ENCODE measurements around the gene DCAF8.

DCAF8 gene

DNA sequence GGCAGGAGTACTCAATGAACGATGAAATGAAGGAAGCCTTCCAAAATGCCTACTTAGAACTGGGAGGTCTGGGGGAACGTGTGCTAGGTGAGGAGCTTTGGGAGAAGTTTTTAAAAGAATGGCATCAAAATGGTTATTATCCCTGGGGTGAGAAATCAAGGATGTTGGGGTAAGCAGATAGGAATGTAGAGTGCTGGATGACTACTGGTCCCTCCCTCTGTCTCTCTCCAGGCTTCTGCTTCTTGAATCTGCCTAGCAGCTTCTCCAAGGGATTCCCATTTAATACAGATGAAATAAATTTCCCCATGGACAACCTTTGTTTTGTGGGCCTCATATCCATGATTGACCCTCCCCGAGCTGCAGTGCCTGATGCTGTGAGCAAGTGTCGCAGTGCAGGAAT, 91.0 kb downstream of the DCAF8 start:
- DNase-seq (ENCODE audit: low spot score) = no peak
- in situ Hi-C loops (cut with MboI; ENCODE audit: low sequenced_read_pairs, unreplicated experiment) = no loop called here
- TF ChIP-seq, protein P1, sequence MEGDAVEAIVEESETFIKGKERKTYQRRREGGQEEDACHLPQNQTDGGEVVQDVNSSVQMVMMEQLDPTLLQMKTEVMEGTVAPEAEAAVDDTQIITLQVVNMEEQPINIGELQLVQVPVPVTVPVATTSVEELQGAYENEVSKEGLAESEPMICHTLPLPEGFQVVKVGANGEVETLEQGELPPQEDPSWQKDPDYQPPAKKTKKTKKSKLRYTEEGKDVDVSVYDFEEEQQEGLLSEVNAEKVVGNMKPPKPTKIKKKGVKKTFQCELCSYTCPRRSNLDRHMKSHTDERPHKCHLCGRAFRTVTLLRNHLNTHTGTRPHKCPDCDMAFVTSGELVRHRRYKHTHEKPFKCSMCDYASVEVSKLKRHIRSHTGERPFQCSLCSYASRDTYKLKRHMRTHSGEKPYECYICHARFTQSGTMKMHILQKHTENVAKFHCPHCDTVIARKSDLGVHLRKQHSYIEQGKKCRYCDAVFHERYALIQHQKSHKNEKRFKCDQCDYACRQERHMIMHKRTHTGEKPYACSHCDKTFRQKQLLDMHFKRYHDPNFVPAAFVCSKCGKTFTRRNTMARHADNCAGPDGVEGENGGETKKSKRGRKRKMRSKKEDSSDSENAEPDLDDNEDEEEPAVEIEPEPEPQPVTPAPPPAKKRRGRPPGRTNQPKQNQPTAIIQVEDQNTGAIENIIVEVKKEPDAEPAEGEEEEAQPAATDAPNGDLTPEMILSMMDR (IDR thresholded peaks at IDR 0.05; ENCODE audit: borderline replicate concordance, control extremely low read depth, extremely low read depth, insufficient read depth, missing control alignments) = no peak

GRCh38 chr1:160169553-160170399, 92.6 kb downstream of the DCAF8 start:
- TF ChIP-seq, protein P1 (IDR thresholded peaks at IDR 0.05; ENCODE audit: borderline replicate concordance, control extremely low read depth, extremely low read depth, insufficient read depth, missing control alignments) = no peak
- peak; percentile 52 for DNase-seq (ENCODE audit: low spot score)
- in situ Hi-C loops (cut with MboI; ENCODE audit: low sequenced_read_pairs, unreplicated experiment) = no loop called here

DNA sequence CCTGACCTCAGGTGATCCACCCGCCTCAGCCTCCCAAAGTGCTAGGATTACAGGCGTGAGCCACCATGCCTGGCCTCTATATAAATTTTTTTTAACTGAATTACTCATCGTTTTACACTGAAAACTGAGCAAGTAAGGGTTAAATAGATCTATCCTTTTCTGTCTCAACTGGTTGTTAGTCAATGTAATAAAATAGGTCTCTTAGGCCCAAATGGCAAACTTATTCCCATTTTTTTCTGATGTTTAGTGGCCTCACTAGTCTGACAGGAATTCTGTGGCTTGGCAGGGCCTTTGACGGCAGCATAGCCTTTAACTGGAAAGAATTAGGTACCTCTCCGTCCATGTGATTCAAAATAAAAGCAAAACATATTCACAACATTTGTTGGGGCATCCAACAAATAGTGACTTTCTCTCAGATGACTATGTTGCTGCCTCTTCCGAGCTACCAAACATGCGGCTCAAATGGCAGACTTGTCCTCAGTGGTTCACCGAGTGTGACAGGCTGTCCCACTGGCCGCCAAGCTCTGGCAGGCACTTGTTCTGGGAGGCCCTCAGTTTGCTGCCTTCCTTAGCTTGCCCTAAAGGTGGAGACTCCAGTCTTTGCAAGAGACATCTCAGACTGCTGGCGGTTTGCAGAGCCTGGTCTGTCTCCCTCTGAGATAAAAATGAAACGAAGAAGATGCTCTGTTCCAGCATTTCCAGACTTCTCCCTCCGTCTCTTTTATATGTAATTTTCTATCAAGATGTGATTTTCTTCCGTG, 93.6 kb downstream of the DCAF8 start:
- TF ChIP-seq, protein P1 (IDR thresholded peaks at IDR 0.05; ENCODE audit: borderline replicate concordance, control extremely low read depth, extremely low read depth, insufficient read depth, missing control alignments) = no peak
- in situ Hi-C loops (cut with MboI; ENCODE audit: low sequenced_read_pairs, unreplicated experiment) = no loop called here
- no peak for DNase-seq (ENCODE audit: low spot score)

DNA sequence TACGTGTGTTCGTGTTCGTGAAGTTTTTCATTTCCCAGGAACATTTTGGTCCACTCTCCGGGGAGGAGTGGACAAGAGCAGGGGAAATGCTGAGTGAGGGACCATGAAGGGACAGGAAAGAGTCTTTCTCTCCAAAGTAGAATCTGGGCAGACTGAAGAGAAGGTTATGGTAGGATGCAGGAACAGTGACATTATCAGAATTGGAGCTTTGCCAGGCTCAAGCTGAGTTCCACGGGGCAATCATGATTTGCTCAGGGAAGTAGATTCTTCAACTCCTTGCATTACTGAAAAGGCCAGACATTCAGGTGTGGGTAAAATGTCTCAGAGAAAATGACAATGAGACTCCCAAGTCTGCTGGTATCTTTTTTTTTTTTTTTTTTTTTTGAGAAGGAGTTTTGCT, 94.3 kb downstream of the DCAF8 start:
- no peak for DNase-seq (ENCODE audit: low spot score)
- in situ Hi-C loops (cut with MboI; ENCODE audit: low sequenced_read_pairs, unreplicated experiment) = no loop called here
- TF ChIP-seq, protein P1 (IDR thresholded peaks at IDR 0.05; ENCODE audit: borderline replicate concordance, control extremely low read depth, extremely low read depth, insufficient read depth, missing control alignments) = no peak

- TF ChIP-seq, protein P1 (IDR thresholded peaks at IDR 0.05; ENCODE audit: borderline replicate concordance, control extremely low read depth, extremely low read depth, insufficient read depth, missing control alignments) = no peak
- no peak for DNase-seq (ENCODE audit: low spot score)
- in situ Hi-C loops (cut with MboI; ENCODE audit: low sequenced_read_pairs, unreplicated experiment) = no loop called here
Observed at GRCh38 chr1:160167580-160167979, 94.8 kb downstream of the DCAF8 start.

DNA sequence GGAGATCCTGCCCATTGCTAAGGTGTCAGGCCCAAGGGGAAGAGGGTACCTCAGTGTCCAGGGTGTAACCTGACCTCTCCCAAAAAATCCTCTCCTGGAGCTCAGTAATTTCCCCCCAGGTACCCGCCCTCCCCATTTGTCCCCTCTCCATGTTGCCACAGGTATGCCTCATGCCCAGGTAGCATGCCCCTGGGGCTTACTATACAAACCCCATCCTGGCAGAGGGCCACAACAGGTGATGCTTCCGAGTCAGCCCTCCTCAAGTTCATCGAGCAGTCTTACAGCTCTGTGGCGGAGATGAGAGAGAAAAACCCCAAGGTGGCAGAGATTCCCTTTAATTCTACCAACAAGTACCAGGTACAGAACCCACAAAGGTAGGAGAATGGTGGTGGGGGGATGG, 95.3 kb downstream of the DCAF8 start:
- TF ChIP-seq, protein P1 (IDR thresholded peaks at IDR 0.05; ENCODE audit: borderline replicate concordance, control extremely low read depth, extremely low read depth, insufficient read depth, missing control alignments) = no peak
- in situ Hi-C loops (cut with MboI; ENCODE audit: low sequenced_read_pairs, unreplicated experiment) = no loop called here
- DNase-seq (ENCODE audit: low spot score) = no peak
